SK-N-SH treated with all-trans-retinoic acid at 6 μM for 48 hours (cell line): ENCODE data around the gene EMC8.

ENCODE experiments used
- PPARA ChIP-seq: fragments of 250-450 bp; sonication (Bioruptor Pico); IDR thresholded peaks from 2 replicates; pipeline ENCODE4 v1.5.0; 2020; ENCODE audit warnings: mild to moderate bottlenecking, borderline replicate concordance
- ZFP30 ChIP-seq: fragments of 450-650 bp; formaldehyde crosslinking; IDR thresholded peaks from 2 replicates; pipeline ENCODE4 v1.5.0; 2022; ENCODE audit warnings: mild to moderate bottlenecking, moderate library complexity
- ZNF70 ChIP-seq: fragments of 450-650 bp; formaldehyde crosslinking; IDR thresholded peaks from 2 replicates; pipeline ENCODE4 v1.5.0; 2020; ENCODE audit warnings: mild to moderate bottlenecking, moderate library complexity
- TF ChIP-seq, protein P1 (sequence below): fragments of 250-450 bp; sonication (Bioruptor Pico); IDR thresholded peaks from 2 replicates; pipeline ENCODE4 v1.8.0; 2021; ENCODE audit warnings: low read depth, mild to moderate bottlenecking, moderate library complexity, borderline replicate concordance
- TF ChIP-seq, protein P2 (sequence below): fragments of 250-450 bp; sonication (Bioruptor Pico); IDR thresholded peaks from 2 replicates; pipeline ENCODE4 v1.5.1; 2020; ENCODE audit warnings: low read depth, mild to moderate bottlenecking, moderate library complexity

DNA sequence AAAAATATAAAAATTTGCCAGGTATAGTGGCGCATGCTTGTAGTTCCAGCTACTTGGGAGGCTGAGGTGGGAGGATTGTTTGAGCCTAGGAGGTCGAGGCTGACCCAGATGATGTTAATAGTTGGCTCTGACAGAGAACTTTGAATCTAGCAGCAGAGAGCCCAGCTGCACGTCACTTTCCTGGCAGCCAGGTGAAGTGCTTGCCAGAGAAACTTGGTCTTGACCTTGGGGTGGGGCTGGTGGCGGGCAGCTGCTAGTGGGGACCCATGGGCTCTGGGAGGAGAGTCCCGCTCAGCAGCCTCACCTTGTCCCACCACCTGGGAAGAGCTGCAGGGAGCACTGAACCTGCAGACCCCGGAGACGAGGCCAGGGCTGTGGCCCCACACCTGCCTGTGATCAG lies 45.4 kb downstream of the EMC8 start:
- TF ChIP-seq, protein P1, sequence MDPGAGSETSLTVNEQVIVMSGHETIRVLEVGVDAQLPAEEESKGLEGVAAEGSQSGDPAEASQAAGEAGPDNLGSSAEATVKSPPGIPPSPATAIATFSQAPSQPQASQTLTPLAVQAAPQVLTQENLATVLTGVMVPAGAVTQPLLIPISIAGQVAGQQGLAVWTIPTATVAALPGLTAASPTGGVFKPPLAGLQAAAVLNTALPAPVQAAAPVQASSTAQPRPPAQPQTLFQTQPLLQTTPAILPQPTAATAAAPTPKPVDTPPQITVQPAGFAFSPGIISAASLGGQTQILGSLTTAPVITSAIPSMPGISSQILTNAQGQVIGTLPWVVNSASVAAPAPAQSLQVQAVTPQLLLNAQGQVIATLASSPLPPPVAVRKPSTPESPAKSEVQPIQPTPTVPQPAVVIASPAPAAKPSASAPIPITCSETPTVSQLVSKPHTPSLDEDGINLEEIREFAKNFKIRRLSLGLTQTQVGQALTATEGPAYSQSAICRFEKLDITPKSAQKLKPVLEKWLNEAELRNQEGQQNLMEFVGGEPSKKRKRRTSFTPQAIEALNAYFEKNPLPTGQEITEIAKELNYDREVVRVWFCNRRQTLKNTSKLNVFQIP (CRISPR knock-in tag): no peak
- TF ChIP-seq PPARA: no peak
- no peak for TF ChIP-seq ZNF70
- TF ChIP-seq, protein P2, sequence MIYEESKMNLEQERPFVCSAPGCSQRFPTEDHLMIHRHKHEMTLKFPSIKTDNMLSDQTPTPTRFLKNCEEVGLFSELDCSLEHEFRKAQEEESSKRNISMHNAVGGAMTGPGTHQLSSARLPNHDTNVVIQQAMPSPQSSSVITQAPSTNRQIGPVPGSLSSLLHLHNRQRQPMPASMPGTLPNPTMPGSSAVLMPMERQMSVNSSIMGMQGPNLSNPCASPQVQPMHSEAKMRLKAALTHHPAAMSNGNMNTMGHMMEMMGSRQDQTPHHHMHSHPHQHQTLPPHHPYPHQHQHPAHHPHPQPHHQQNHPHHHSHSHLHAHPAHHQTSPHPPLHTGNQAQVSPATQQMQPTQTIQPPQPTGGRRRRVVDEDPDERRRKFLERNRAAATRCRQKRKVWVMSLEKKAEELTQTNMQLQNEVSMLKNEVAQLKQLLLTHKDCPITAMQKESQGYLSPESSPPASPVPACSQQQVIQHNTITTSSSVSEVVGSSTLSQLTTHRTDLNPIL: no peak
- TF ChIP-seq ZFP30 (CRISPR knock-in tag): no peak
